ENCODE results near the gene BRDT. TPM values are rescaled to one million over a fixed set of nuclear protein-coding genes. Genes with fewer than 3 reads are reported as not detected.

Gene BRDT
- total RNA-seq, 1 donor from 2014 or later = not detected

DNA sequence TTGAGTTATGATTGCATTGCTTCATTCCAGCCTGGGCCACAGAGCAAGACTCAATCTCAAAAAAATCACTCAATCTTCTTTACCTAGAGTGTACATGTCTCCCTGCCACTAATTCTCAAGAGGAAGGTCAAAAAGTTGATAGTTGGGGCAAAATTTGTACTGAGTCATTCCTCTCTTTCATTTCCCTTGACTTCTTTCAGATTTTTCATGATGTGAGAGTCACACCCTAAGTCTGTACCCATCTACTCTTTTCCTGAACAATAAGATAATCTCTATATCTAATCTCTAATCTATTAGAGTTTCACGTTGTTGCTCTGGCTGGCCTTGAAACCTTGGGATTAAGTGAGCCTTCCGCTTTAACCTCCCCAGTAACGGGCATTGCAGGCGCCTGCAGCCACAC is 1.1 kb upstream of the BRDT start:
- Mint-ChIP-seq H3K27ac (ENCODE audit: unreplicated experiment) (no peak overlapping the region), H3K4me3 (ENCODE audit: unreplicated experiment) (no peak overlapping the region), H3K9me3 (ENCODE audit: unreplicated experiment) (no peaks in the 10 kb centered on the region), H3K36me3 (ENCODE audit: low read depth, unreplicated experiment) (no peaks in the 10 kb centered on the region), H3K4me1 (ENCODE audit: unreplicated experiment) (peaks cover 3% of the 10 kb centered on the region), H3K27me3 (ENCODE audit: unreplicated experiment) (peaks cover 1% of the 10 kb centered on the region)
- TF ChIP-seq, protein P1, sequence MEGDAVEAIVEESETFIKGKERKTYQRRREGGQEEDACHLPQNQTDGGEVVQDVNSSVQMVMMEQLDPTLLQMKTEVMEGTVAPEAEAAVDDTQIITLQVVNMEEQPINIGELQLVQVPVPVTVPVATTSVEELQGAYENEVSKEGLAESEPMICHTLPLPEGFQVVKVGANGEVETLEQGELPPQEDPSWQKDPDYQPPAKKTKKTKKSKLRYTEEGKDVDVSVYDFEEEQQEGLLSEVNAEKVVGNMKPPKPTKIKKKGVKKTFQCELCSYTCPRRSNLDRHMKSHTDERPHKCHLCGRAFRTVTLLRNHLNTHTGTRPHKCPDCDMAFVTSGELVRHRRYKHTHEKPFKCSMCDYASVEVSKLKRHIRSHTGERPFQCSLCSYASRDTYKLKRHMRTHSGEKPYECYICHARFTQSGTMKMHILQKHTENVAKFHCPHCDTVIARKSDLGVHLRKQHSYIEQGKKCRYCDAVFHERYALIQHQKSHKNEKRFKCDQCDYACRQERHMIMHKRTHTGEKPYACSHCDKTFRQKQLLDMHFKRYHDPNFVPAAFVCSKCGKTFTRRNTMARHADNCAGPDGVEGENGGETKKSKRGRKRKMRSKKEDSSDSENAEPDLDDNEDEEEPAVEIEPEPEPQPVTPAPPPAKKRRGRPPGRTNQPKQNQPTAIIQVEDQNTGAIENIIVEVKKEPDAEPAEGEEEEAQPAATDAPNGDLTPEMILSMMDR (IDR thresholded peaks at IDR 0.05; ENCODE audit: unreplicated experiment) = no peak
- DNase-seq (ENCODE audit: low spot score) = no peak

DNA sequence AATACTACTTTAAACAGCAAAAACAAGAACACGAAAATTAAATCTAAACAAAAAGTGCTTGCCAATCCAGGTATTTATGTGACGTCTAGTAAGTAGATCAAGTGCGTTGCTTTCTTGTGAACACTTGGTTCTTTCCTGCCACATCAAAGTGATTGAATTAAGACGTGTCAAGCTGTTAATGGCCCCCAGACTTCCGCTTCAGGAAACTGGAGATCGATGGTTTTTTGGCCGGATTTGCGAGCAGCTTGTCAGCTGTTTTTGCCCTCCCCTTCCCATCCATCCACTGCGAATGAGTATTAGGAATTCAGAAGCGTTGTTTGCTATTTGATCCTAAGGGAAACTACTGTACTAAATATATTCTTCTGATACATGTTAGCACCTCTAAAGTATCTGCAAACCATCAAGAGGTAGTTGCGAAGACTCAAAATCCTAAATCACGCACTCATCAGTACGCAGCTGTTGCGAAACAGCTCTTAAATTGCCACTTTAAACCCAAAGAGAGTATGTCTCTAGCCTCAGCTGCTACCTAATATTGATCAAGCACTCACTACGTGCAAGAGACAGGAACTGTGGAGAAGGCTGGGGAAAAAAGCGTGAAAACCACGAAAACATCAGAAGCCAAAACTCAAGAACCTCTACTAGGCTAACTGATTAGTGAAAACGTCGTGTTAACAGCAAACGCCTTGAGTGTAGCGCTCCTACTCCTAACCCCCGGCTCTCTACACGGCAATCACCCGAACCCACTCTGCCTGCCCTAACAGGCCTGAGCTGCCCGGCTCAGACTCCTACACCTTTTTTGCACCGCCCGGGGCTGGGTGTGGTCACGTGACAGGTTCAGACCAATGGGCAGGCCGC is 473 bp upstream of the BRDT start:
- peaks cover 3% of the 10 kb centered on the region for H3K4me1 Mint-ChIP-seq (ENCODE audit: unreplicated experiment)
- no peaks in the 10 kb centered on the region for H3K36me3 Mint-ChIP-seq (ENCODE audit: low read depth, unreplicated experiment)
- no peak overlapping the region for H3K27ac Mint-ChIP-seq (ENCODE audit: unreplicated experiment)
- H3K27me3 Mint-ChIP-seq (ENCODE audit: unreplicated experiment) = peaks cover 1% of the 10 kb centered on the region
- TF ChIP-seq, protein P1 (IDR thresholded peaks at IDR 0.05; ENCODE audit: unreplicated experiment) = no peak
- H3K9me3 Mint-ChIP-seq (ENCODE audit: unreplicated experiment) = no peaks in the 10 kb centered on the region
- DNase-seq (ENCODE audit: low spot score) = no peak
- no peak overlapping the region for H3K4me3 Mint-ChIP-seq (ENCODE audit: unreplicated experiment)

DNA sequence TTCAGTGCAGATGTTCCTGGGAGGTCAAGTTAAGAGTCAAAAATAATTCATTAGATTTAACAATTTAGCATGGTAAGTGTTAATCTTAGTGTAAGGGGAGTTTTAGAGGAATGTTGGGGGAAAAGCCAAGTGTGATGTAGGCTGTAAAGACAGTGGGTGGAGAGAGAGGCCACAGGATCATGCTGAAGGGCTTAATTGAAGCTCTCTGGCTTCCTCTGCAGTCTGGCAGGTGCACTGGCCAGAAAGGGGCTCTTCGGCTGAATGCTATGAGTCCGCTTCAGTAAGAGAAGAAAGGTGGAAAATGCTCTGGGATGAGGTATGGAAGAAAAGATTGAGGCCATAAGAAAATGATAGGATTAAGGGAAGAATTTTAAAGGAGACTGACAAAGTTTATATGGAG is 3.0 kb downstream of the BRDT start:
- H3K4me1 Mint-ChIP-seq (ENCODE audit: unreplicated experiment) = peaks cover 2% of the 10 kb centered on the region
- no peaks in the 10 kb centered on the region for H3K9me3 Mint-ChIP-seq (ENCODE audit: unreplicated experiment)
- no peak overlapping the region for H3K4me3 Mint-ChIP-seq (ENCODE audit: unreplicated experiment)
- DNase-seq (ENCODE audit: low spot score) = no peak
- TF ChIP-seq, protein P1 (IDR thresholded peaks at IDR 0.05; ENCODE audit: unreplicated experiment) = no peak
- no peaks in the 10 kb centered on the region for H3K36me3 Mint-ChIP-seq (ENCODE audit: low read depth, unreplicated experiment)
- H3K27ac Mint-ChIP-seq (ENCODE audit: unreplicated experiment) = no peak overlapping the region
- H3K27me3 Mint-ChIP-seq (ENCODE audit: unreplicated experiment) = peaks cover 1% of the 10 kb centered on the region

DNA sequence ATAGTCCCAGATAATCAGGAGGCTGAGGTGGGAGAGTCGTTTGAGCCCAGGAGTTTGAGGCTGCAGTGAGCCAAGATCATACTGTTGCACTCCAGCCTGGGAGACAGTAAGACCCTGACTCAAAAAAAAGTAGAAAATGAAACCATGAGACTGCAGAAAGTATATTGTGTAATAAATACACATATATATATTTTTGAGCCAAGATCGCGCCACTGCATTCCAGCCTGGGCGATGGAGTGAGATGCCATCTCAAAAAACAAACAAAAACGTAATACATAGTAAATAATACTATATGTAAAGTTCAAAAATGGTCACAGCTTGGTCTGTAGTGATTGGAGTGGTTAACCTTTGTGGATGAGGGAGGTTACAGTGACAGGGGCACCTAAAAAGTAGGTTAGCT is 9.7 kb downstream of the BRDT start:
- H3K9me3 Mint-ChIP-seq (ENCODE audit: unreplicated experiment) = no peaks in the 10 kb centered on the region
- peaks cover 2% of the 10 kb centered on the region for H3K27me3 Mint-ChIP-seq (ENCODE audit: unreplicated experiment)
- no peak overlapping the region for H3K27ac Mint-ChIP-seq (ENCODE audit: unreplicated experiment)
- H3K4me1 Mint-ChIP-seq (ENCODE audit: unreplicated experiment) = no peaks in the 10 kb centered on the region
- DNase-seq (ENCODE audit: low spot score) = no peak
- TF ChIP-seq, protein P1 (IDR thresholded peaks at IDR 0.05; ENCODE audit: unreplicated experiment) = no peak
- H3K4me3 Mint-ChIP-seq (ENCODE audit: unreplicated experiment) = no peak overlapping the region
- no peaks in the 10 kb centered on the region for H3K36me3 Mint-ChIP-seq (ENCODE audit: low read depth, unreplicated experiment)

DNA sequence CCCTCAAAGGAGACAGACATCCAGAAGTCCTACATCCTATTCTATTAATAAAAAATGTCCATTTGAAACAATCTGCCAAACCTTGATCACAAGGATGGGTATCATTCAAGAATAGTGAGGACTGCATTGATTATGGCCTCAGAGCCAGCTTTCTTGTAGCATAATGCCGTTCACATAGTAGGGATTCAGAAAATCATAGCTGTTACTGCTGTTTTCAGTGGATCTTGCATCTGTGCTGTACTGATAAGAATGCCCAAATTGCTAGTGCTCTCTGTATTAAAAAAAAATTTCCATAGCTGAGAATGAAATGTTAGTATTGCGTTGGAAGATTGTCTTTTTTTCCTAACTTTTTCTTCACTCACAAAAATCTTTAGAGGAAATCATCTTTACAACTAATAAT is 19.1 kb downstream of the BRDT start:
- no peak overlapping the region for H3K4me3 Mint-ChIP-seq (ENCODE audit: unreplicated experiment)
- H3K27me3 Mint-ChIP-seq (ENCODE audit: unreplicated experiment) = peaks cover 1% of the 10 kb centered on the region
- H3K27ac Mint-ChIP-seq (ENCODE audit: unreplicated experiment) = no peak overlapping the region
- TF ChIP-seq, protein P1 (IDR thresholded peaks at IDR 0.05; ENCODE audit: unreplicated experiment) = no peak
- DNase-seq (ENCODE audit: low spot score) = no peak
- no peaks in the 10 kb centered on the region for H3K36me3 Mint-ChIP-seq (ENCODE audit: low read depth, unreplicated experiment)
- H3K4me1 Mint-ChIP-seq (ENCODE audit: unreplicated experiment) = peaks cover 8% of the 10 kb centered on the region
- no peaks in the 10 kb centered on the region for H3K9me3 Mint-ChIP-seq (ENCODE audit: unreplicated experiment)

Measured in endothelial cell (in vitro differentiated cells).